HEK293 (cell line): Measurements from ENCODE around the gene DKK3.

Experiments
- CTCF ChIA-PET: fragments of 350-600 bp; formaldehyde crosslinking; extraction: SDS; loops from one replicate; lab custom pipeline; 2021; ENCODE audit warnings: antibody characterized with exemption; lab: Yijun Ruan, JAX
- POLR2A ChIA-PET: fragments of 300-600 bp; formaldehyde crosslinking; extraction: SDS; loops from one replicate; lab custom pipeline; 2020; ENCODE audit warnings: antibody characterized with exemption, inconsistent platforms; lab: Yijun Ruan, JAX
- H3K27ac ChIP-seq: fragments of 200-500 bp; sonication (Bioruptor generic); 2 replicates; pipeline ENCODE4 v1.5.1; 2014; ENCODE audit warnings: low read depth, low read length, control low read depth, inconsistent platforms; ENCODE audit errors: extremely low read depth
- H3K36me3 ChIP-seq, 2 experiments: fragments of 200-500 bp in 1 of 2; sonication (Bioruptor generic) in 1 of 2; 1 replicate in 1 of 2; 2 replicates in 1 of 2; pipeline ENCODE4 v1.5.1; 2014 to 2017; ENCODE audit warnings: inconsistent platforms in 2 of 2, low read length in 2 of 2; ENCODE audit not compliant: control insufficient read depth in 2 of 2, insufficient read depth in 1 of 2
- H3K4me1 ChIP-seq: fragments of 200-500 bp; sonication (Bioruptor generic); 2 replicates; pipeline ENCODE4 v1.5.1; 2014; ENCODE audit warnings: mild to moderate bottlenecking, low read length, inconsistent platforms; ENCODE audit not compliant: control insufficient read depth, insufficient read depth
- H3K4me3 ChIP-seq: 2 replicates; pipeline ENCODE4 v1.5.1; 2011; ENCODE audit warnings: low read depth, mild to moderate bottlenecking, control low read depth, low read length, moderate library complexity
- H3K9me3 ChIP-seq: fragments of 200-500 bp; sonication (Bioruptor generic); 2 replicates; pipeline ENCODE4 v1.5.1; 2014; ENCODE audit warnings: low read depth, low read length, inconsistent platforms; ENCODE audit not compliant: control insufficient read depth, insufficient read depth
- HOXD13 ChIP-seq: sonication (generic); formaldehyde crosslinking; IDR thresholded peaks from 2 replicates; pipeline ENCODE4 v1.8.0; 2022; ENCODE audit warnings: missing genetic modification reagents, borderline replicate concordance
- SP2 ChIP-seq: fragments of 450-650 bp; formaldehyde crosslinking; IDR thresholded peaks from 2 replicates; pipeline ENCODE4 v1.5.1; 2016; ENCODE audit warnings: missing biosample characterization, missing genetic modification characterization
- SP3 ChIP-seq: fragments of 450-650 bp; formaldehyde crosslinking; IDR thresholded peaks from 2 replicates; pipeline ENCODE4 v1.5.1; 2016; ENCODE audit warnings: missing biosample characterization, missing genetic modification characterization
- YY2 ChIP-seq: fragments of 450-650 bp; formaldehyde crosslinking; IDR thresholded peaks from 2 replicates; pipeline ENCODE4 v1.5.1; 2016; ENCODE audit warnings: missing biosample characterization, missing genetic modification characterization
- ZBTB8A ChIP-seq: fragments of 450-650 bp; formaldehyde crosslinking; IDR thresholded peaks from 2 replicates; pipeline ENCODE4 v1.5.1; 2016; ENCODE audit warnings: missing biosample characterization, missing genetic modification characterization
- ZFP3 ChIP-seq: fragments of 450-650 bp; formaldehyde crosslinking; IDR thresholded peaks from 2 replicates; pipeline ENCODE4 v1.5.1; 2016; ENCODE audit warnings: low read depth, missing biosample characterization, missing genetic modification characterization
- ZFP41 ChIP-seq: fragments of 450-650 bp; formaldehyde crosslinking; IDR thresholded peaks from 2 replicates; pipeline ENCODE4 v1.5.1; 2016; ENCODE audit warnings: missing biosample characterization, missing genetic modification characterization, borderline replicate concordance
- ZNF114 ChIP-seq: fragments of 450-650 bp; formaldehyde crosslinking; IDR thresholded peaks from 2 replicates; pipeline ENCODE4 v1.5.0; 2017; ENCODE audit warnings: missing biosample characterization, missing genetic modification characterization
- ZNF121 ChIP-seq: fragments of 450-650 bp; formaldehyde crosslinking; IDR thresholded peaks from 2 replicates; pipeline ENCODE4 v1.5.1; 2016; ENCODE audit warnings: missing biosample characterization, missing genetic modification characterization
- ZNF155 ChIP-seq: fragments of 450-650 bp; formaldehyde crosslinking; IDR thresholded peaks from 2 replicates; pipeline ENCODE4 v1.5.1; 2016; ENCODE audit warnings: missing biosample characterization, missing genetic modification characterization
- ZNF2 ChIP-seq: fragments of 450-650 bp; formaldehyde crosslinking; IDR thresholded peaks from 2 replicates; pipeline ENCODE4 v1.5.1; 2016; ENCODE audit warnings: missing biosample characterization, missing genetic modification characterization
- ZNF221 ChIP-seq: fragments of 450-650 bp; formaldehyde crosslinking; IDR thresholded peaks from 2 replicates; pipeline ENCODE4 v1.5.1; 2017; ENCODE audit warnings: missing biosample characterization, missing genetic modification characterization, borderline replicate concordance
- ZNF239 ChIP-seq: fragments of 450-650 bp; formaldehyde crosslinking; IDR thresholded peaks from 2 replicates; pipeline ENCODE4 v1.5.1; 2016; ENCODE audit warnings: missing biosample characterization, missing genetic modification characterization
- ZNF354C ChIP-seq: fragments of 450-650 bp; formaldehyde crosslinking; IDR thresholded peaks from 2 replicates; pipeline ENCODE4 v1.5.1; 2016; ENCODE audit warnings: missing biosample characterization, missing genetic modification characterization, low read depth, borderline replicate concordance
- ZNF473 ChIP-seq: fragments of 450-650 bp; formaldehyde crosslinking; IDR thresholded peaks from 2 replicates; pipeline ENCODE4 v1.5.1; 2017; ENCODE audit warnings: missing biosample characterization, missing genetic modification characterization
- ZNF514 ChIP-seq: fragments of 450-650 bp; formaldehyde crosslinking; IDR thresholded peaks from 2 replicates; pipeline ENCODE4 v1.5.1; 2016; ENCODE audit warnings: missing biosample characterization, missing genetic modification characterization
- ZNF530 ChIP-seq: fragments of 450-650 bp; formaldehyde crosslinking; IDR thresholded peaks from 2 replicates; pipeline ENCODE4 v1.5.1; 2016; ENCODE audit warnings: low read depth, missing biosample characterization, missing genetic modification characterization
- ZNF610 ChIP-seq: fragments of 450-650 bp; formaldehyde crosslinking; IDR thresholded peaks from 2 replicates; pipeline ENCODE4 v1.5.1; 2016; ENCODE audit warnings: missing biosample characterization, missing genetic modification characterization, borderline replicate concordance
- ZNF621 ChIP-seq: fragments of 450-650 bp; formaldehyde crosslinking; IDR thresholded peaks from 2 replicates; pipeline ENCODE4 v1.5.1; 2017; ENCODE audit warnings: missing biosample characterization, missing genetic modification characterization
- ZNF623 ChIP-seq: fragments of 450-650 bp; formaldehyde crosslinking; IDR thresholded peaks from 2 replicates; pipeline ENCODE4 v1.5.1; 2016; ENCODE audit warnings: missing biosample characterization, missing genetic modification characterization
- ZNF658 ChIP-seq: fragments of 450-650 bp; formaldehyde crosslinking; IDR thresholded peaks from 2 replicates; pipeline ENCODE4; 2016; ENCODE audit warnings: missing biosample characterization, missing genetic modification characterization
- ZNF768 ChIP-seq: fragments of 450-650 bp; formaldehyde crosslinking; IDR thresholded peaks from 2 replicates; pipeline ENCODE4 v1.5.1; 2018; ENCODE audit warnings: missing biosample characterization, mild to moderate bottlenecking, missing genetic modification characterization
- ZNF776 ChIP-seq: fragments of 450-650 bp; formaldehyde crosslinking; IDR thresholded peaks from 2 replicates; pipeline ENCODE4 v1.5.0; 2017; ENCODE audit warnings: missing biosample characterization, missing genetic modification characterization, borderline replicate concordance
- ZNF837 ChIP-seq: fragments of 450-650 bp; formaldehyde crosslinking; IDR thresholded peaks from 2 replicates; pipeline ENCODE4 v1.5.1; 2016; ENCODE audit warnings: missing biosample characterization, missing genetic modification characterization
- TF ChIP-seq, protein P1 (sequence below): fragments of 450-650 bp; formaldehyde crosslinking; IDR thresholded peaks from 2 replicates; pipeline ENCODE4 v1.5.1; 2017; ENCODE audit warnings: missing biosample characterization, missing genetic modification characterization

The DKK3 gene

DNA sequence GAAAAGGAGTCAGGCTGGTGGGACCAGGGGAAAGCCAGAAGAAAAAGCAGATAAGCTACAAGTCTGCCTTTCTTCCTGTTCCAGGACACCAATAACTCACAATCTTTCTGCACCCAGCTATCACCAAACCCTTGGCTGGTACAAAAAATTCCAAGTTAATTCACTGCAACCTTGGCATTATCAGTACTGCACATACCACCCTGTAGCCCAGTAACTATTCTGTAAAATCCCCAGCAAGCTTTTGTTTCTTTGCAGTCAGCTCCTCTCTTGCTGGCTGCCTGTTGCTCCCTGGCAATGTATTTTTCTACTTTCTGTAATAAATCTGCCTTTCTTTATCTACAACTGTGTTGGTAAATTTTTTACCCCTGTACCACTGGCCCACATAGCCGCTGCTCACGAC lies 20.7 kb upstream of the DKK3 start:
- H3K4me1 ChIP-seq = no peaks in the 10 kb centered on the region
- POLR2A ChIA-PET = no interaction called here
- no peak for TF ChIP-seq ZNF514 (tag by site-specific recombination)
- no peak for TF ChIP-seq ZNF354C (tag by site-specific recombination)
- TF ChIP-seq HOXD13 = no peak
- no peak for TF ChIP-seq ZNF530 (tag by site-specific recombination)
- no peak for TF ChIP-seq ZFP41 (tag by site-specific recombination)
- no peak for TF ChIP-seq ZNF768
- TF ChIP-seq ZBTB8A (tag by site-specific recombination) = no peak
- no peak for TF ChIP-seq ZNF621 (tag by site-specific recombination)
- TF ChIP-seq ZNF473 = no peak
- TF ChIP-seq, all 188 proteins: peak for 0
- Histone ChIP-seq H3K36me3 (no peaks in the 10 kb centered on the region), H3K4me3 (no peak overlapping the region), H3K27ac (no peak overlapping the region), H3K9me3 (no peaks in the 10 kb centered on the region)
- CTCF ChIA-PET = interaction anchor here (0.5 to 1.4 kb wide), 3 partner anchors 20 to 549 kb away, joined by 3 read pairs; no protein-coding TSS in a partner anchor

DNA sequence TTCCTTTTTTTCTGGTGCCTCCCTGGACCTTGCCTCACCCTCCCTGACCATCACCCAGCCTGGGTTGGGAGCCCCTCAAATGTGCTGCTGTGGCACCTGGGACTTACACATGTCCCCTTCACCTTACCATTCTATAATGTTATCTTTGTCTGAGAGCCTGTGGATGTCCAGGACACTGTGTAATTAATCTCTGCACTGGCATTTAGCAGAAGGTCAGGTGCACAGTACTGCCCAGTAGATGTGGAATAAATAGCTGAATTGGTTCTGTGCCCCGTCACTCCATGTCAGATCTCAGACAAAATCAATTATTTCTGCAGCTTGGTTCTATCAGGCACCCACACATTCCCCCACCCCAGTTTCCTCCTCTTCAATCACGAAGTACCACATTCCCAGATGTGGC lies 19.9 kb upstream of the DKK3 start:
- TF ChIP-seq ZNF121 (tag by site-specific recombination) = no peak
- TF ChIP-seq ZNF610 = no peak
- TF ChIP-seq YY2 (tag by site-specific recombination) = no peak
- TF ChIP-seq, protein P1, sequence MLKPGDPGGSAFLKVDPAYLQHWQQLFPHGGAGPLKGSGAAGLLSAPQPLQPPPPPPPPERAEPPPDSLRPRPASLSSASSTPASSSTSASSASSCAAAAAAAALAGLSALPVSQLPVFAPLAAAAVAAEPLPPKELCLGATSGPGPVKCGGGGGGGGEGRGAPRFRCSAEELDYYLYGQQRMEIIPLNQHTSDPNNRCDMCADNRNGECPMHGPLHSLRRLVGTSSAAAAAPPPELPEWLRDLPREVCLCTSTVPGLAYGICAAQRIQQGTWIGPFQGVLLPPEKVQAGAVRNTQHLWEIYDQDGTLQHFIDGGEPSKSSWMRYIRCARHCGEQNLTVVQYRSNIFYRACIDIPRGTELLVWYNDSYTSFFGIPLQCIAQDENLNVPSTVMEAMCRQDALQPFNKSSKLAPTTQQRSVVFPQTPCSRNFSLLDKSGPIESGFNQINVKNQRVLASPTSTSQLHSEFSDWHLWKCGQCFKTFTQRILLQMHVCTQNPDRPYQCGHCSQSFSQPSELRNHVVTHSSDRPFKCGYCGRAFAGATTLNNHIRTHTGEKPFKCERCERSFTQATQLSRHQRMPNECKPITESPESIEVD = no peak
- TF ChIP-seq ZNF2 = no peak
- no peak for TF ChIP-seq ZFP3 (tag by site-specific recombination)
- TF ChIP-seq ZNF155 (tag by site-specific recombination) = no peak
- TF ChIP-seq ZNF623 (tag by site-specific recombination) = no peak
- no peak for TF ChIP-seq SP2 (tag by site-specific recombination)
- TF ChIP-seq ZNF239 (tag by site-specific recombination) = no peak
- TF ChIP-seq ZNF114 (tag by site-specific recombination) = no peak
- no peak for TF ChIP-seq ZNF837 (tag by site-specific recombination)
- TF ChIP-seq SP3 (tag by site-specific recombination) = no peak
- Histone ChIP-seq H3K9me3 (no peaks in the 10 kb centered on the region), H3K4me3 (no peak overlapping the region), H3K27ac (no peak overlapping the region), H3K36me3 (no peaks in the 10 kb centered on the region), H3K4me1 (no peaks in the 10 kb centered on the region)
- ChIA-PET POLR2A (no interaction called here), CTCF (interaction anchor here (1.4 to 2.3 kb wide), 2 partner anchors 16 to 61 kb away, joined by 3 to 7 read pairs; no protein-coding TSS in a partner anchor)

DNA sequence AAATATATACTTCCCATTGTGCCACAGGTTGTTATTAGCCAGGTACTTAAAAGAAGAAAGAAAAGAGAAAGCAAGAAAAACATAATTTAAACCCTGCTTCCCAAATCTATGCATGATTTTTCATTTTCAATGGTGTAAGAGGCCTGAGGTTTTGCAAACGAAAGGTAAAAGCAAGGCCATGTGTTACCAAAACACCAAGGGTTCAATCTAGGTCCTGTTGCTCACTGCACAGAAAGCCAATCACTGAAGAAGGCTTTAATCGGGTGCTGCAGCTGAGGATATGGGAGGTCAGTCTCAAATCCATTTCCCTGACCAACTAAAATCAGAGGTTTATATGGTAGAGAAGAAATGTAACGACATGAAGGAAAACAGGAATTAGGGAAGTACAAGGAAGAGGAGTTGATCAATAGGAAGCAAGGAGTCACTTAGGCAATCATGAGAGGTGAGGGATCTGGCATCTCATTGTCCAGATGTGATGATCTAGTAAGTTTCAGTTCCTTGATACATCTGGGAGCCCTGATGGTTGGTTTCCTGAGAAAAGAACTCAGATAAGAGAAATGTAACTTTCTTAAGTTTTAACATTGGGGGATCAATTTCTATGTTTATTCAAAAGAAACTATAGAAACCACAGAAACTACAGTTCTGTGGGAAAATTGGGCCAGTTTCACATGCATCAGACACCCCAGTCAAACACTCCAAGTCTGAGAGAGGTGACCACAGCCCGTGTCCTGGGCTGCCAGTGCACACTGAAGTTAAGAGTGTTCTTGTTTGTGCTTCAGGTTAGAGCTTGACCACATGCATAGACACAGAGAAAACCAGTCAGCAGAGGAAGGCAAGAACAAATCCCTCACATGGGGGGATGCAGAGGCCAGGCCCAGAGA lies 18.1 kb upstream of the DKK3 start:
- no peaks in the 10 kb centered on the region for H3K9me3 ChIP-seq
- no peak overlapping the region for H3K27ac ChIP-seq
- no peaks in the 10 kb centered on the region for H3K36me3 ChIP-seq
- H3K4me3 ChIP-seq = no peak overlapping the region
- ChIA-PET CTCF (interaction anchor here (0.9 to 2.3 kb wide), 3 partner anchors 18 to 95 kb away, joined by 3 to 7 read pairs (median 3); no protein-coding TSS in a partner anchor), POLR2A (no interaction called here)
- TF ChIP-seq ZNF776 (no peak), ZNF221 (tag by site-specific recombination) (no peak), ZNF658 (tag by site-specific recombination) (no peak)
- H3K4me1 ChIP-seq = no peaks in the 10 kb centered on the region
